GM12865 (cell line): ENCODE results near the gene FCHO2.

Experiments
- DNase-seq: peaks from one replicate; pipeline ENCODE4 v3.0.0; 2010; ENCODE audit warnings: low read depth
- H3K4me3 ChIP-seq: 2 replicates; pipeline ENCODE4 v1.5.1; 2011; ENCODE audit warnings: mild to moderate bottlenecking, low read depth, low read length, control low read depth
- CTCF ChIP-seq: IDR thresholded peaks from 2 replicates; pipeline ENCODE4 v1.5.1; 2011; ENCODE audit warnings: low read length, control low read depth, low read depth, inconsistent platforms; ENCODE audit not compliant: insufficient read depth; ENCODE audit errors: missing control alignments

FCHO2 gene

GRCh38 chr5:73122875-73123810 lies 167.3 kb downstream of the FCHO2 start:
- DNase-seq = peak; percentile 30
- TF ChIP-seq CTCF = no peak
- no peak overlapping the region for H3K4me3 ChIP-seq

DNA sequence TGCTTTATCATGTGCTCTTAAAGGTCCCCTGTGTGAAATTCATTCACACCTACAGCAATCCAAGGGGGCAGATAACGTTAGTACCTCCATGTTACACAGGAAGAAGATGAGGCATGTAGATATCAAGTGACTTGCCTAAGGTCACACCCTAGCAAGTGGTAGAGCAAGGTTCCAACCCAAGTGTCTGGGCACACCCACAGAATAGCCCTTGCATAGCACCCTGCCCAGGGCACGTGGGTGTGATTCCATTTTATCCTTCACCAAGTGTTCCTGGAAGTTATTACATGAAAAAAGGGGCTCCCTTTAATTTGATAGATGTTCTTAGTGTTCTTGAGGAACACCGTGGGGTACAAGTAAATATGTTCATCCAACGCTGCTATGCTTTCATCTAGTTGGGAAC lies 169.4 kb downstream of the FCHO2 start:
- TF ChIP-seq CTCF = no peak
- H3K4me3 ChIP-seq = no peak overlapping the region
- no peak for DNase-seq

DNA sequence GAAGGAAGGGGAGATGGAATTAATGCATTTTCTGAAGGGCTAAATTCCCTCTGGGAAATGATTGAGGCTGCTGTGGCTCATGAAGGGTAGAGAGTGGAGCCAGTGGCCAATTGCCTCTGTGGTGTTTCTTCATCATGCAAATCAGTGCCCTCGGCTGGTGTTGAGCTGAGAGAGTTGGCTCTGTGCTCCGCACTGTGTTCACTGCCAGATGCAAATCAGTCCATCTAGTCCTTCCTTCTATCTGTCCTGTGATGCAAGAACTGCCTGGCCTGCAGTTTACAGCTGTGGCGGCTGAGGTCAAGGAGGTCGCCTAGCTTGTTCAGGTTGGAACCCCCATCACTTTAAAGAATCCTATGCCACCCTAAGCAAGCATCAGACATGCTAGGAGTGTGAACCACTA lies 170.5 kb downstream of the FCHO2 start:
- no peak for DNase-seq
- H3K4me3 ChIP-seq = no peak overlapping the region
- no peak for TF ChIP-seq CTCF

GRCh38 chr5:73126957-73127356 lies 171.1 kb downstream of the FCHO2 start:
- no peak overlapping the region for H3K4me3 ChIP-seq
- DNase-seq = peak; percentile 24
- no peak for TF ChIP-seq CTCF

GRCh38 chr5:73129143-73129542 lies 173.3 kb downstream of the FCHO2 start:
- no peak for TF ChIP-seq CTCF
- DNase-seq = no peak
- H3K4me3 ChIP-seq = no peak overlapping the region

DNA sequence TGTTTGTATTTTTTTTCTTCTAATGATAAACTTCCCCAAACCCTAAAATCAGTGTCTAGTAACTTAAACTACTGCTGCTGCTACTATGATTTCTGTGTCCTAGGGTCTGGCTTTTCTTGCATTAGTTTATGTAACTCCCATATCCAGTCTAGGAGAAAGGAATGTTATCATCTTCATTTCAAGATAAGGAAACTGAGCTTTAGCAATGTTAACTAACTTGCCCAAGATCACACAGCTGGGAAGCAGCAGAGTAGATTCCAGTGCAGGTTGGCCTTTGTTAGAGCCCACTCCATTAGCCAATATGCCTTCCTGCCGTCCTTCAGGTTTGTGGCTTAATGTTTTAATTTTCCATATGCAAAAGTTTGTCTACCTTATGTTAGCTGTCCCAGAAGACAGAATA lies 175.0 kb downstream of the FCHO2 start:
- no peak for DNase-seq
- TF ChIP-seq CTCF = no peak
- H3K4me3 ChIP-seq = no peak overlapping the region

- no peak for DNase-seq
- no peak for TF ChIP-seq CTCF
Measured at GRCh38 chr5:73131711-73132425, 176.0 kb downstream of the FCHO2 start.

More at GRCh38 chr5:73131711-73132425, 176.0 kb downstream of the FCHO2 start:
- no peak overlapping the region for H3K4me3 ChIP-seq
